HuH-7.5 (cell line): ENCODE data around the gene PIBF1.
"Not testable (repeated sequence)": the region's sequence is repeated elsewhere in the genome, so short reads cannot be mapped to it uniquely, and the experiment has no call there.

Experiments
- DNase-seq: peaks from one replicate; pipeline ENCODE4 v3.0.0; 2011; ENCODE audit warnings: low spot score

Gene PIBF1

GRCh38 chr13:72823081-72823480 is 41.1 kb downstream of the PIBF1 start:
- no peak for DNase-seq

GRCh38 chr13:72823724-72824123 is 41.8 kb downstream of the PIBF1 start:
- DNase-seq = no peak

GRCh38 chr13:72834601-72835000 is 52.7 kb downstream of the PIBF1 start:
- DNase-seq = no peak

- peak; percentile 35 for DNase-seq
These were observed 58.0 kb downstream of the PIBF1 start for GRCh38 chr13:72839831-72840426.

- DNase-seq = no peak
These were observed 61.1 kb downstream of the PIBF1 start for GRCh38 chr13:72842991-72843390.

GRCh38 chr13:72845148-72845547 is 63.2 kb downstream of the PIBF1 start:
- DNase-seq = not testable (repeated sequence)

- DNase-seq = no peak
These were observed 67.6 kb downstream of the PIBF1 start for GRCh38 chr13:72849571-72849970.

GRCh38 chr13:72850959-72851677 is 69.2 kb downstream of the PIBF1 start:
- DNase-seq = no peak

GRCh38 chr13:72851678-72852014 is 69.7 kb downstream of the PIBF1 start:
- DNase-seq = no peak

- no peak for DNase-seq
These were observed 70.3 kb downstream of the PIBF1 start for GRCh38 chr13:72852207-72852606.

- no peak for DNase-seq
These were observed 71.1 kb downstream of the PIBF1 start for GRCh38 chr13:72853000-72853399.

- DNase-seq = no peak
These were observed 82.4 kb downstream of the PIBF1 start for GRCh38 chr13:72864142-72865011.

- no peak for DNase-seq
These were observed 86.3 kb downstream of the PIBF1 start for GRCh38 chr13:72868229-72868628.

GRCh38 chr13:72875233-72875632 is 93.3 kb downstream of the PIBF1 start:
- DNase-seq = no peak

GRCh38 chr13:72884101-72884500 is 102.2 kb downstream of the PIBF1 start:
- DNase-seq = no peak

- DNase-seq = no peak
These were observed 104.5 kb downstream of the PIBF1 start for GRCh38 chr13:72886272-72887067.

GRCh38 chr13:72889495-72889894 is 107.6 kb downstream of the PIBF1 start:
- no peak for DNase-seq

GRCh38 chr13:72890546-72890945 is 108.6 kb downstream of the PIBF1 start:
- no peak for DNase-seq

GRCh38 chr13:72891423-72891822 is 109.5 kb downstream of the PIBF1 start:
- no peak for DNase-seq

- DNase-seq = no peak
These were observed 114.9 kb downstream of the PIBF1 start for GRCh38 chr13:72896869-72897268.

GRCh38 chr13:72901546-72901945 is 119.6 kb downstream of the PIBF1 start:
- not testable (repeated sequence) for DNase-seq

- no peak for DNase-seq
These were observed 126.5 kb downstream of the PIBF1 start for GRCh38 chr13:72908416-72908815.
